Large intestine (tissue), 3 donors: ENCODE measurements around the gene CISD3. TPM values are rescaled to one million over a fixed set of nuclear protein-coding genes. Genes with fewer than 3 reads are reported as not detected.

Experiments
- DNase-seq, 2 donors: peaks; one replicate each; pipeline versions ENCODE4 v3.0.0 to v3.0.0-alpha.2; 2013
- H3K27ac ChIP-seq: one replicate; pipeline ENCODE4 v1.5.1; 2013; ENCODE audit warnings: low read length
- H3K27me3 ChIP-seq: 2 replicates; pipeline ENCODE4 v1.6.1; 2013; ENCODE audit warnings: low read length; ENCODE audit not compliant: control insufficient read depth, insufficient read depth
- H3K36me3 ChIP-seq: 2 replicates; pipeline ENCODE4 v1.6.1; 2013; ENCODE audit warnings: low read length; ENCODE audit not compliant: control insufficient read depth, insufficient read depth
- H3K4me1 ChIP-seq: one replicate; pipeline ENCODE4 v1.6.1; 2013; ENCODE audit warnings: low read length; ENCODE audit not compliant: control insufficient read depth, insufficient read depth
- H3K4me3 ChIP-seq: one replicate; pipeline ENCODE4 v1.5.1; 2013; ENCODE audit warnings: low read length
- H3K9me3 ChIP-seq: one replicate; pipeline ENCODE4 v1.6.1; 2013; ENCODE audit warnings: mild to moderate bottlenecking, low read depth, low read length, moderate library complexity; ENCODE audit not compliant: control insufficient read depth
- WGBS: methylation state at CpG from one replicate; pipeline ENCODE4 v1.1.5; 2013; ENCODE audit warnings: low lambda C conversion rate; ENCODE audit not compliant: insufficient coverage; 5-methylcytosine and 5-hydroxymethylcytosine counted together
- polyA plus RNA-seq: library from polyadenylated mRNA; unstranded; fragments of 120-200 nt; gene quantifications from one replicate; pipeline ENCODE4 v1.2.1, GENCODE V29; 2013

Gene CISD3
- polyA plus RNA-seq, 1 donor = 47.7 TPM

DNA sequence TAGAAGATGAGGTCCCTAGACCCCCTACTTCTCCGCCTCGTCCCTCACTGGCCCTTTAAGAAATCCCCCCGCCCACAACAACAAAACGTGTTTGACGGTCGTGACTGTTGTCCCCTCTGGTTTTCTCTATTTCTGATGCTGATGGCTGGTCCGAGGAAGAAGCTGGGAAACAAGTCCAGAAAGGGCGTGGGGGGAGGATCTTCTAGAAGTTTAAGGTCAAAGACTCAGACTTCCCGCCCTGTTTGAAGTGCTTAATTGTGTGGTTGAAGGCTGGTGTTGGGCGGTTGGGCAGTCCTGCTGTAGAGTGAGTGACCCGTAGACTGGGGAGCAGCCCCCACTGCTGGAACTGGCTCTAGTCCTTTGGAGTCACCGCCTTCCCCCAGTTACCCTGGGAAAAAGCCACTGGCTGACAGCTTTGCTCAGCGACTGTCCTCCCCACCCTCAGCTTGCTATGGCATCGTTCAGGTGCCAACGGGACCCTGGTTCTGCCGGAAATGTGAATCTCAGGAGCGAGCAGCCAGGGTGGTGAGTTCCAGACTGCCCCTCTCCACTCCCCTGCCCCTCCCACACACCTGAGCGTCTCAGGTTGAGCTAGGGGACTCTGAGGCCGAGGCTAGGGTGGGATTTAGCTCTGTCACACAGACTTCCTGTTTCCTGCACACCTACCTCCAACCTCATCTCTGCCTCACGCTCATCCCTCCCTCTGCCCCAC is 23.5 kb upstream of the CISD3 start:
- DNase-seq = peak in 1 of 2 donors; percentile 36
- peak overlapping the region; percentile 80 for H3K4me3 ChIP-seq
- peak overlapping the region; percentile 44 for H3K27ac ChIP-seq
- peaks cover 35% of the 10 kb centered on the region for H3K36me3 ChIP-seq
- no peaks in the 10 kb centered on the region for H3K9me3 ChIP-seq
- WGBS = 20% methylated on average over 1 of the region's 20 CpGs
- no peaks in the 10 kb centered on the region for H3K27me3 ChIP-seq
- peaks cover 10% of the 10 kb centered on the region for H3K4me1 ChIP-seq

DNA sequence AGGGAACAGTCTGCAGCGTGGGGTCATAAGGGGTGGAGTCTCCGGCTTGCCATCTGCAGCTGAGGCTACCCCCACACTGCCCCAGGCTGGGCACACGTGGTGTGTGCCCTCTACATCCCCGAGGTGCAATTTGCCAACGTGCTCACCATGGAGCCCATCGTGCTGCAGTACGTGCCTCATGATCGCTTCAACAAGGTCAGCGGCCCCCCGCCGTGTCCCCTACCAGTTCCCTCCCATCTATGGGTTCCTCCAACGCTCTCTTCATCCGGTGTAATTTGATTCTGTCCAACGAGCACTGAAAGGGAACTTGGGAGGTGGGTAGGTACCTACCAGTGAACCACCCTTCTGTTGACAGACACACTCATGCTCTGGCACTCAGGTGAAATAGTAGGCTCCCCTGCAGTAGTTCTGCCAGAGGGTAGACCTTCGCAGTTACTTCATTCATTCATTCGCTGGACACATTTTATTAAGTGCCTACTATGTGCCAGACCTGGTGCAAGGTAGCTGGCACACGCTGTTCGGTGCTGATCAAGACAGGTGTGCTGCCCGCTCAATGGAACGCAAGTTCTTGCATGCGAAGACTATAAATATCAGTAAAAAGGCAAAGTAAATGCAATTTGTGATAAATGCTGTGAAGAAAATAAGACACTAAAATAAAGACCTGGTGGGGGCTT is 22.3 kb upstream of the CISD3 start:
- WGBS = 100% methylated on average over 3 of the region's 21 CpGs
- no peak overlapping the region for H3K4me3 ChIP-seq
- H3K36me3 ChIP-seq = peaks cover 47% of the 10 kb centered on the region
- no peak overlapping the region for H3K27ac ChIP-seq
- no peak for DNase-seq
- no peaks in the 10 kb centered on the region for H3K27me3 ChIP-seq
- peaks cover 9% of the 10 kb centered on the region for H3K4me1 ChIP-seq
- no peaks in the 10 kb centered on the region for H3K9me3 ChIP-seq

GRCh38 chr17:38709104-38709820 is 20.9 kb upstream of the CISD3 start:
- Histone ChIP-seq H3K4me1 (no peaks in the 10 kb centered on the region), H3K27me3 (no peaks in the 10 kb centered on the region), H3K4me3 (no peak overlapping the region), H3K9me3 (no peaks in the 10 kb centered on the region), H3K27ac (no peak overlapping the region), H3K36me3 (peaks cover 61% of the 10 kb centered on the region)
- no CpG with 5 or more reads among the region's 18 CpGs for WGBS
- no peak for DNase-seq

GRCh38 chr17:38709864-38710603 is 20.1 kb upstream of the CISD3 start:
- Histone ChIP-seq H3K9me3 (no peaks in the 10 kb centered on the region), H3K4me1 (no peaks in the 10 kb centered on the region), H3K27ac (no peak overlapping the region), H3K36me3 (peaks cover 67% of the 10 kb centered on the region), H3K4me3 (no peak overlapping the region), H3K27me3 (no peaks in the 10 kb centered on the region)
- DNase-seq = no peak
- no CpG with 5 or more reads among the region's 13 CpGs for whole genome bisulfite sequencing

GRCh38 chr17:38710604-38710962 is 19.6 kb upstream of the CISD3 start:
- no CpG with 5 or more reads among the region's 3 CpGs for WGBS
- H3K36me3 ChIP-seq = peaks cover 72% of the 10 kb centered on the region
- no peak for DNase-seq

GRCh38 chr17:38710985-38711384 is 19.2 kb upstream of the CISD3 start:
- no peak for DNase-seq
- Histone ChIP-seq H3K36me3 (peaks cover 76% of the 10 kb centered on the region), H3K4me3 (no peak overlapping the region), H3K9me3 (no peaks in the 10 kb centered on the region), H3K27me3 (no peaks in the 10 kb centered on the region), H3K27ac (no peak overlapping the region), H3K4me1 (no peaks in the 10 kb centered on the region)
- no CpG with 5 or more reads among the region's 5 CpGs for WGBS

More at GRCh38 chr17:38710604-38710962, 19.6 kb upstream of the CISD3 start:
- H3K27ac ChIP-seq = no peak overlapping the region
- H3K4me1 ChIP-seq = no peaks in the 10 kb centered on the region
- H3K27me3 ChIP-seq = no peaks in the 10 kb centered on the region
- no peak overlapping the region for H3K4me3 ChIP-seq
- H3K9me3 ChIP-seq = no peaks in the 10 kb centered on the region

DNA sequence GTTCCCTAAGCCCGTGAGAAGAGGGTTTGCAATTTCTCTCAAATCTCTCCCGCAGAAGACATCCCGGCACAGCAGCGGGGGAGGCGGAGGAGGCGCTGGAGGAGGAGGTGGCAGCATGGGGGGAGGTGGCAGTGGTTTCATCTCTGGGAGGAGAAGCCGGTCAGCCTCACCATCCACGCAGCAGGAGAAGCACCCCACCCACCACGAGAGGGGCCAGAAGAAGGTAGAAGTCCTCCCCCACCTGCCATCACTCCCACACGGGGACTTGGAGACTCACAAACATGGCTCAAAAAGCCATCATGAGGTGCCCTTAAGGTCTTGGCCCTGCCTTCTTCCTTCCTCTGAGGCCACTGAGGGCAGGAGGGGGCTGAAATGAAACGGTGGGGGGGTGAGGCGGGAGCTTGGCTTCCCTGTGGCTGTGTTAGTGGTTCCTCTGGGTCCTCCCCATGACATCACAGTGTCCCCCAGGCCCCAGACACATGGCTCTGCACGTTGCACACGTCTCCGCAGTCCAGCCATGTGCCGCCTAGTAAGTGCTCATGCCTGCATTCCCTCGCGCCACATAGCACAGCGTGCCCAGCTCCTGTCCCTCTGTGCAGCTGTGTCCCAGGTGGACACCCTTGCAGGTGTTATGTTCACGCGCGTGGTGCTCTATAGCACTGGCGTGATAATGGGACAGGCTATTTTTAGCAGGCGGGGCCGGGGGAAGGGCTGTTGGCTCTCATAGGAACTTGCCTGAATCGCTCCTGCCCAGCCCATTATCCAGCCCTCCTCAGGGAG is 18.2 kb upstream of the CISD3 start:
- H3K9me3 ChIP-seq = no peaks in the 10 kb centered on the region
- DNase-seq = no peak
- no peak overlapping the region for H3K4me3 ChIP-seq
- H3K27ac ChIP-seq = no peak overlapping the region
- H3K27me3 ChIP-seq = no peaks in the 10 kb centered on the region
- H3K4me1 ChIP-seq = no peaks in the 10 kb centered on the region
- no CpG with 5 or more reads among the region's 26 CpGs for WGBS
- H3K36me3 ChIP-seq = peaks cover 86% of the 10 kb centered on the region

DNA sequence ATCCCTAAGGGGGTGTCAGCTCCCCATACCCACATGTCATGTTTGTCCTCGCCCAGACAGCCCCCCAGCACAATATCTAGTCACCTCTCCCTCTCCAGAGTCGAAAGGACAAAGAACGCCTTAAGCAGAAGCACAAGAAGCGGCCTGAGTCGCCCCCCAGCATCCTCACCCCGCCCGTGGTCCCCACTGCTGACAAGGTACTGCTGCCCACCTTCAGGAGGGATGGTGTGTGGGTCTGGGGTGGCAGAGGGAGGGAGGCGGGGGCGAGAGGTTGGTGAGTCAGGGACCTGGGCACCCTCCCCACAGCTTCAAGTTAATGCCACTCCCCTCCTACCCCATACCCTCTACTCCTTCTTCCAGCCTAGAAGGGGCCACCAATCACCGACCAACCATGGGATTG is 17.5 kb upstream of the CISD3 start:
- no peak overlapping the region for H3K27ac ChIP-seq
- no peak overlapping the region for H3K4me3 ChIP-seq
- peaks cover 91% of the 10 kb centered on the region for H3K36me3 ChIP-seq
- DNase-seq = no peak
- no peaks in the 10 kb centered on the region for H3K9me3 ChIP-seq
- H3K27me3 ChIP-seq = no peaks in the 10 kb centered on the region
- no CpG with 5 or more reads among the region's 10 CpGs for WGBS
- no peaks in the 10 kb centered on the region for H3K4me1 ChIP-seq

GRCh38 chr17:38713456-38714075 is 16.6 kb upstream of the CISD3 start:
- H3K27ac ChIP-seq = no peak overlapping the region
- no peak for DNase-seq
- H3K27me3 ChIP-seq = no peaks in the 10 kb centered on the region
- WGBS = no CpG with 5 or more reads among the region's 11 CpGs
- H3K4me1 ChIP-seq = peaks cover 3% of the 10 kb centered on the region
- no peaks in the 10 kb centered on the region for H3K9me3 ChIP-seq
- H3K36me3 ChIP-seq = peaks cover 92% of the 10 kb centered on the region
- no peak overlapping the region for H3K4me3 ChIP-seq
